NCI-H82 treated with DMSO at 0.1 percent for 48 hours (cell line): Measurements from ENCODE around the gene HIPK4.

Experiments used
- DNase-seq: peaks from one replicate; lab custom pipeline; 2025; ENCODE audit not compliant: unreplicated experiment; lab: John Stamatoyannopoulos, UW

The HIPK4 gene

DNA sequence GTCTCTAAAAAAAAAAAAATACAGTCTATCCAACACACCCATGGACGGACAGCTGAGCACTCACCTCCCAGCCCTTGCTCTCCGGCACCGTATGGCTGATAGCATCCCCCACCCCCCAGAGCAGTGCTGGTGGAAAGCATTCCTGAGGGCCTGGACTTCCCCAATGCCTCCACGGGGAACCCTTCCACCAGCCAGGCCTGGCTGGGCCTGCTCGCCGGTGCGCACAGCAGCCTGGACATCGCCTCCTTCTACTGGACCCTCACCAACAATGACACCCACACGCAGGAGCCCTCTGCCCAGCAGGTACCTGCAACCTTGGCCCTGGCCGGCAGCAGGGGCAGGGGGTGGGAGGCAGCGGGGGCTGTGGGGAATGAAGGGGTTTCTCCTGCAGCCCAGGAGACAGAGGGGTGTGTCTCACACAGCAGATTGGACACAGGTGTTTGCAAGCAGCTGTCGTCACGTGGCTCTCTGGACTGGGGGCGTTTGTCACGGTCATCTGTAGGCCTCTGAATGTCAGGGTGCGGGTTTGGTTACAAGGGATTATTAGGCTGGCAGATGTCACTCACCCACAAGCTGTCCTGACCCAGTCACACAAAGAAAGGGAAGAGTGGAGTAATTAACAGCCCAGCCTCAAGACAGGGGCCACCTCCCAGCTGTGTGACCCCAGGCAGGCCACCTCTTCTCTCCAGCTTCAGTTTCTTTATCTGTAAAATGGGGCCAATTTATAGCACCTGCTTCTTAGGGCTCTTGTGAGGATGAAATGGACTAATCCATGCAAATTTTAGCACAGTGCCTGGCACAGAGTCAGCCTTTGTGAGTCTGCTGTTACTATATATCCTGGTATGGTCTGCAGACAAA lies 22.2 kb downstream of the HIPK4 start:
- peak; percentile 87 for DNase-seq

DNA sequence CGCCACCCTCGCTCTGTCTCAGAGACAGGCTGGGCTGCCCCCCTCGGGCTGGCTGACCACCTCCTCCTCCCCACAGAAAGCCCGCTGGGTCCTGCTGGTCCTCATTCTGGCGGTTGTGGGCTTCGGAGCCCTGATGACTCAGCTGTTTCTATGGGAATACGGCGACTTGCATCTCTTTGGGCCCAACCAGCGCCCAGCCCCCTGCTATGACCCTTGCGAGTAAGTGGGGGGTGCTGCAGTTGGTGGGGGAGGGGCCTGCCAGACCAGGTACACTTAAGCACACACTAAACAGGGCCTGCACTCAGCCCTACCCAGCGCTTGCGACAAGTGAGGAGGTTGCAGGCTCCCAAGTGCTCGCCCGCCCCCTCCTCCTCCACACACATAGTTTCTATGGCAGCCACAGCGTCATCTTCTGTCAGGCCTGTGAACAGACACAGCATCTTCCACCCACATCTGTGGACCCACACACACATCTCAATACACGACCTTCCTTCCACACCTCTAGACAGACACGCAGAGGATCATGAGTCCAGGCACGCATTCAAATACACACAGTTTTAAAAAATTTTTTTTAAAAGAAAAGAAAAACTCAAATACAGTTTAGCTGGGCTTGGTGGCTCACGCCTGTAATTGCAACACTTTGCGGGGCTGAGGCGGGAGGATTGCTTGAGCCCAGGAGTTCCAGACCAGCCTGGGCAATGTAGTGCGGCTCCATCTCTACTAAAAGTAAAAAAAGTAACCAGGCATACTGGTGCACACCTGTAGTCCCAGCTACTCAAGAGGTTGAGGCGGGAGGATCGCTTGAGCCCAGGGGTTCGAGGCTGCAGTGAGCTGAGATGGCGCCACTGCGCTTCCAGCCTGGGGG lies 23.1 kb downstream of the HIPK4 start:
- DNase-seq, result no peak

DNA sequence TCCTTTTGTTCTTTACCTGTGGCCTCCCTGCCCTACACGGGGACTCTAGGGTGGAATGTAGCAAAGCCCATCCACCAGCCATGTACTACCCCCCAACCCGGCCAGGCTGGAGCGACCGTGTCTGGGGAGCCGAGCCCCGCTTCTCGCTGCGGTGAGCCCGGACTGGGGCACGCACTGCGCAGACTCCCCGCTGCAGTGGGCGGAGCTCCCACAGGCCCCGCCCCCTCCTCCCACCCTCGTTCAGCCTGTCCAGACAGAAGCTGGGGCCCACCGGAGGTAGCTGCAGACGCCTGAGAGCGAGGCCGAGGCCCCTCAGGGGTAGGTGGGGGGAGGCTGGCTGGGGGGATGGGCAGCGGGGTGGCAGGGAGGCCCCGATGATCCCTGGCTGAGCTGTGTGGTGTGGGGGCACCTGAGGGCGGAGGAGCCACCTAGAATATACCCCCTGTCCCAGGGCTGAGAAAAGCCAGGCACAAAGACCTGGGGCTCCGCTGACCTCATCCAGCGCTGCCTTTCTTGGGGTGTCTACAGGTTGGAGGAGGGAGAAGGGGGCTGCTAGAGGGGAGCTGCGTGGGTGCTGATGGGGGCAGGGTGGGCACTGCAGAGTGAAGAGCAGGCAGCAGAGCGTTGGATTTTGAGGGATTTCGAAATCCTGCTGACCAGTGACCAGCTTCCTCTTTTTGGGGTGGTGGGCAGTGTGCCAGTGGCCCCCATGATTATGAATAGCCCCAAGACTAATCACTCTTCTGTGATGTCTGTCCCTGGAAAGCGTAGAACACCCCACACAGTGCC lies 24.2 kb downstream of the HIPK4 start:
- DNase-seq, result peak; percentile 34

DNA sequence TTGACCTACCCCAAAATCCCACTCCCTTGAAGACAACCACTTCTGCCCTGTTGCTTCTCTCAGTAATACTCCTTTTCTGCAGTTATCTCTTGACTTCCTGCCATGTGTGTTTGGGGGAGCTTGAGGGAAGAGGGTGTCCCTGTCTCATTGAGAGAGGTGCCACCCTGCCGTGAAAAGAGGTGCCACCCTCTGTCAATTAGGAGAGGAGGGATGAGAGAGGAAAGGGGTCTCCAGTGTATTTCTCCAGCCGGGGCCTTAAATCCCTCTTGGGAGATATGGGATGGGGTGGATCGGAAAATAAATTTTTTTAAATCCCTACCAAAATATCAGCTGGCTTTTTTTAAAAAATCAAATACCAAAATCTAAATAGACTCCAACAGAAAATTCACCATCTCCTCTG lies 25.0 kb downstream of the HIPK4 start:
- DNase-seq, result no peak

DNA sequence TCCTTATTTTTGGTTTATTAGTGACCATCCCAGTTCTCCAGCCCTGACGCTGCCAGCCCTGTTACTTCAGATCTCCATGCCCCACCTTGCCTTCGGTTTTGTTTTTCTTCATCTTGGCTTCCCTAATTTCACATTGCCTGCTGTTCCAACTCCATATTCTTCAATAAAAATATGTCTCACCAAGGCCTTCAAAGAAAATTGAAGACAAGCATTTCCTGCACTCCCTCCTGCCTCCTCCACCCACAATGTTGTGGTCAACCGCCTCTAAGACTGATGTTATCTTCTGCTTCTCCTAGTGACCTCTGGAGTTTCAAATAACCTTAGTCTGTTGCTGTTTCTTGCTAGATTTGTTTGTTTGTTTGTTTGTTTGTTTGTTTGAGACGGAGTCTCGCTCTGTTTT lies 26.9 kb downstream of the HIPK4 start:
- DNase-seq, result no peak

DNA sequence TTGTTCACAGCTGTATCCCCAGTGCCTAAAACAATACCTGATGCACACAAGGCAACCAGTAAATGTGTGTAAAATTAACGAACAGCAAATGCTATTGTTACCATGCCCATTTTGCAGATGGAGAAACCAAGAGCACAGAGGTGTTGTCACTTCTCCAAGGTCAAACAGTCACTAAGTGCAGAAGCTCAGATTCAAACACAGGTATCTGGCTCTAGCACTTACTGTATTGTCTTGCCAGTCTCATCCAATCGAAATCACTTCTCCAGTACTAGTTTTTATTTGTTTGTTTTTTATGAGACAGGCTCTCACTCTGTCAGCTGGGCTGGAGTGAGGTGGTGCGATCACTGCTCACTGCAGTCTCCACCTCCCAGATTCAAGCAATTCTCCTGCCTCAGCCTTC lies 27.8 kb downstream of the HIPK4 start:
- no peak for DNase-seq

DNA sequence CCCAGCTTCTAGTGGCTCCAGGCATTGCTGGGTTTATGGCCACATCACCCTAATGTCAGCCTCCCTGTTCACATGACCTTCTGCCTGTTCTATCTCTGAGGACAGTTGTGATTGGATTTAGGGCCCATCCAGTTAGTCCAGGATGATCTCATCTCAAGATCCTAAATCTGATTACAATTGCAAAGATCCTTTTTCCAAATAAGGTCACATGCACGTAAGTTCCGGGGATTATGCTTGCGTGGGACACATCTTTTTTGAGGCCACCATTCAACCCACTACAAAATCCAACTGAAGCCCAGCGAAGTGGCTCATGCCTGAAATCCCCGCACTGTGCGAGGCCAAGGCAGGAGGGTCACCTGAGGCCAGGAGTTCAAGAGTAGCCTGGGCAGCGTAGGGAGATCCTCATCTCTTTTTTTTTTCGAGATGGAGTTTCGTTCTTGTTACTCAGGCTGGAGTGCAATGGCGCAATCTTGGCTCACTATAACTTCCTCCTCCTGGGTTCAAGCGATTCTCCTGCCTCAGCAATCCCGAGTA lies 29.2 kb downstream of the HIPK4 start:
- peak; percentile 96 for DNase-seq

DNA sequence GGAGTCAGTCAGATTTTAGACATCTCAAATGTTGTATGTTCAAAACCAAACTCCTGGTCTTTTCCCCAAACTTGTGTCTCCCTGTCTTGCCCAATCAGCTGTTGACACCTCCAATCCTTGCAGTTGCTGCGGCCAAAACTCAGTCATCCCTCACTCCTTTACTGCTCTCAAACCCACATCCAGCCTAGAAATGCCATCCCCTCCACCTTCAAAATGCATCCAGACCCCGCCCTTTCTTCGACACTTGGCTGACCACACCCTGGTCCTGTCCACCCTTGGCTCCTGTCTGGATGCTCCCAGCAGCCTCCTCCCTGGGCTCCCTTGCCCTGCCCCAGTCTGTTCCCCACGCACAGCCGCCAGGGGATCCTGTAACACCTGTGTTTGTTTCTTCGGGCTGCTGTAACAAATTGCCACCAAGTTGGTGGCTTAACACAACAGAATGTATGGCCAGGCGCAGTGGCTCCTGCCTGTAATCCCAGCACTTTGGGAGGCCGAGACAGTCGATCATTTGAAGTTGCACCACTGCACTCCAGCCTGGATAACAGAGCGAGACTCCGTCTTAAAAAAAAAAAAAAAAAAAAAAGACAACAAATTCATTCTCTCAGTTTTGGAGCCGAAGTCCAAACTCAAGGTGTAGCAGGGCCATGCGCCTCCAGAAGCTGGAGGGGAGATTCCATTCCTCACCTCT lies 29.8 kb downstream of the HIPK4 start:
- no peak for DNase-seq

DNA sequence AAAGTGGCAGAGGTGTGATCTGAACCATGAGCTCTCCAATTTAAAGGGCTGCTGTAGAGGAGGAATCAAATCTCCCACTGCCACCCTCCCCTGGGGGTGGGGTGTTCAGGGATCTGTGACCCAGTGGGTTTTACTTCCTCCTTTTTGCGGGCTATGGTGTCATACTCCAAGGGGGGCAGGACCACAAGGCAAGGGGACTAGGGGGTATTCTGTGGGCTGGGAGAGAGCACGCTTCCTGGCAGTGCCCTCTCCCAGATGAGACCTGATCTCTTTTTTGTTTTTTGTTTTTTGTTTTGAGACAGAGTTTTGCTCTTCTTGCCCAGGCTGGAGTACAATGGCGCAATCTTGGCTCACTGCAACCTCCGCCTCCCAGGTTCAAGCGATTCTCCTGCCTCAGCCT lies 31.2 kb downstream of the HIPK4 start:
- no peak for DNase-seq

DNA sequence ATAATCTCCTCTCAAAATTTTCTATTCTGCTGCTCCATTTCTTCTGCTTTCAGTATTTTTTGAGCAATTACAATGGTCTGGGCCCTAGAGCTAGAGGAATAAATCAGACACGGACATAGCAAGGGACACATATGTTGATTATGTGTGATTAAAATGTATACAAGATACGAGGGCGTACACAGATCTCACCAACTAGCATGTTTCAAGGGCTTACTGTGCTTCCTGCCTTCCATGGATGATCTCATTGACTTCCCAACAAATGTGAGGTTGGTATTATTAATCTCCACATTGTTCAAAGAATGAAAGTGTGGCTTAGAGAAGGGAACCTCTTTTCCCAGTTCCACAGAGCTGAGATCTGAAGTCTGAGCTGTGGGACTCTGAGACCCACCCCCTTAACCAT lies 32.3 kb downstream of the HIPK4 start:
- no peak for DNase-seq

DNA sequence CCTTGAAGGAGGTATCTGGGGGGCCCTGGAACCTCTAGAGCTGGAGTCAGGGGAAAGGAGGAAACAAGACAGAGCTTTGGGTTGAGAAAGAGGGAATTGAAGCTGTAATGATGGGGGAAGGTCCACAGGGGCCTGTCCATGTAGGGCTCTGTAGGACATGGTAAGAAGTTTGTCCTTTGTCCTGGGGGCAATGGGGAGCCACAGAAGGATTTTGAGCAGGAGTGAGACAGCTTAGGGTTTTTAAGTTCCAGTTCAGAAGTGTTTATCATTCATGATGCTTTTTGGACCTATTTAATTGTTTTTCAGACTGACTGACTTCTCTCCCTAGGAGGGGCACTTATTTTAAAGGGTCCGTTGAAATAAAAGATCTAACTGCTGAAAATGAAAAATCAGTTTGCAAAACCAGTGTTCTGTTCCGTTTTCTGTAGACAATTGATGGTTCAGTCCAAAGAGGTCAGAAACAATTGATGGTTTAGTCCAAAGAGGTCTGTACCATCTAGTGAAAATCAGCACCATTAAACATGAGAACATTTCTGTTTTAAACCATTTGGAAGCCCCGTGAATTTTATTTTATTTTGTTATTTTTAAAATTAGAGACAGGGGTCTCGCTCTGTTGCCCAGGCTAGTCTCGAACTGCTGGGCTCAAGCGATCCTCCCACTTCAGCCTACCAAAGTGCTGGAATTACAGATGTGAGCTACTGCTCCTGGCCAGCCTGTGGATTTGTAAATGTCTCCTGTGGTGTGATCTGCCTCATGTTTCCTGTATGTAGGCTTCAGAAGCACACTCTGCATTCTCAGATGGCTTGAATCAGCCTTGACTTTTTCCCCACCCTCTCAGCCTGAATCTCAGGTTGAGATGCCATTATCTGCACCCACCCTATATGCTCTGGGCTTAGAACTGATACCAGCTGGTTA lies 33.0 kb downstream of the HIPK4 start:
- no peak for DNase-seq

DNA sequence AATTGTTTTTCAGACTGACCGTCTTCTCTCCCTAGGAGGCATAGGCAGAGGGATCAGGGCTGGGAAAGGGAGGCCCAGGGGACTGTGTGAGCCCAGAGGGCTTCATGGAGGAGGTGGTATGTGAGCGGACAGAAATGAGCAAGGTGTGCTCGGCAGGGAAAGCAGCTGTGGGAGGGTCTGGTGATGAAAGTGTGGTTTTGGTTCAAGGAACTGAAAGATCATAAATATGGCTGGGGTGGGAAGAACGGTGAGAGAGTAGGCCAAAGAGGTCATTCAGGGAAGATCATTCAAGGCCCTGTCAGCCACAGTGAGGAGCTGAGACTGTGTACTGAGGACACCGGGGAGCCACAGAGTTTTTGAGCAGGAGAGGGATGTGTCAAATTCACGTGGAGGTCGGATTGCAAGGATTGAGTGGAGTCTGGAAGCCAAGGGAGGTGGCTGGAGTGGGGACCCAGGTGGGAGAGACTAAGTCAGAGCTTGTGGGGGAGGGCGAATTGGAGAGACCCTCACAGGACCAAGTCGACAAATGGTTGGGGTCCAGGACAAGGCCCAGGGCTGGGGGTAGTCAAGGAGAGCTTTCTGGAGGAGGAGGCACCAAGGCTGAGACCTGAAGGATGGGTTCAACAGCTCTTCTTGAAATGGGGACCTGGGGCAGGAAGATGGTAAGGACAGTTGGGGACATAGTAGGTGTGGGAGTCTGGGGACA lies 33.9 kb downstream of the HIPK4 start:
- DNase-seq, result no peak

DNA sequence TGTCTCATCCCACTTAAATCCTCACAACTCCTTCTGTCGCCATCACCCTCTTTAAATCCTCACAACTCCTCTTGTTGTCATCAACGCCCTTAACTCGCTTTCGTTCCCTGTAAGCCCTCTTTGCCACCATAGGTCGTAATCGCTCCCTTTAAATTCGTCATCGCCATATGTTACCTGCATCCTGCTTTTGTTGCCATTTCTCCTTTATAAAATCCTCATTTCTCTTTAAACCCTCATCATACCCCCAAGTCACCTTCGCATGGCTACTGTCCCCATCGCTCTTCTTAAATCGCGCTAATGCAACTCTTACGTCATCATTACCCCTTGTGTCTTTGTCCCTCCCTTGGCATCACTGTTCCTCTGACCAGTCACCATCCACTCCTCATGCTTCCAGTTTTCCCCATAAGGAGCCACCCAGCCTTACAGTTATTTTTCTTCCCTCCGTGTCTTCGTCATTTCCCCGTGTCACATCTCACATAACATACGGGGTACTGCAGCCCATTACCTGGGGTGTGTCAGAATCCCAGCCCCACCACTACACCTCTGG lies 40.9 kb downstream of the HIPK4 start:
- peak; percentile 49 for DNase-seq

DNA sequence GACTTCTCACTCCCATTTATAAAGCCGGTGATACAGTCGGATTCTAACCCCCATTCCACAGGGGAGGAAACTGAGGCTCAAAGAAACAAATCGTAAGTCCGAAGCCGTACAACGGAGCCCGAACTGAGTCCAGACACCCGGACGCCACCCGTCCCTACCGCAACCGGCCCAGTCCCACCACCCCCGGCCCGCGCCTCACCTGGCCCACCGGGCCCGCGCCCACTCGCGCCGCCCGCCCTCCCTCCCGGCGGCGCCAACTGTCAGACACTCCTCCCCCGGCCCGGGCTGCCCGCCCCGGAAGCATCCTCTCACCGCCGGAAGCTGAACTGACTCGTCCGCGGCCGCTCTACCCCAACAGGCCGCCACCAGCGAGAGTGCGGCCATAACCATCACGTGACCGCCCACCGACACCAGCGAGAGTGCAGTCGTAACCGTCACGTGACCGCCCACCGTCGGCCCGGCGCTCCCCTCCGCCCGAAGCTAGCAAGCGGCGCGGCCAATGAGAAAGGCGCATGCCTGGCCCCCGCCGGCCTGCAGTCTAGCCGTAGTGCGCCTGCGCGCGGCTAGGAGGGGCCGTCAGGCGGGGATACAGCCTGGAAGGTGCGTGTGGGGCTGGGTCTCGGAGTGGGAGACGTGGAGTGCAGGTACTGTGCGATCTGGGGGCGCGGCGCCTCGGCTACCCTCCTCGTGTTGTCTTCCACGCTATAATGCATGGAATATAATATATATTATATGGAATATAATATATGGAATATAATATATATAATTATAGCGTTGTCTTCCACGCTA lies 41.7 kb downstream of the HIPK4 start, which contains the start of the genes C19orf47 and PLD3:
C19orf47 (minus strand) TSS at position 273 of the 789 bp plus-strand sequence. CDS start 6,540 bp downstream, outside the sequence.
PLD3 (plus strand) TSS at position 571 of the 789 bp plus-strand sequence. CDS start 17,789 bp downstream, outside the sequence.
- DNase-seq, result peak; percentile 97

DNA sequence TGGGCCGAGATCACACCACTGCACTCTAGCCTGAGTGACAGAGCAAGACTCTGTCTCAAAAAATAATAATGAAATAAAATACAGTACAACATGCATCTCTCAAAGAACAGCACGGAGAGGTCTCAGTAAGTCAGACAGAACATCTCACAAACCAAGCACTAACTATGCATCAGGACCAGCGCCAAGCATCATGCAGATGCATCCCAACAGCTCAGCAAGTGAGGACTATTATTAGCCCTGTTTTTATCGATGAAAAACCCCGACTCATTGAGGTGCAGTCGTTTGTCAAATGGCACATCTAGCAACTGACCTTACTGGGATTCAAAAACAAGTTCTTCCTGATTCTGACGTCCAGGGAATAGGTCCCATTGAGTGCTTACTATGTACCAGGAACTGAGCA lies 45.6 kb downstream of the HIPK4 start:
- DNase-seq, result no peak

DNA sequence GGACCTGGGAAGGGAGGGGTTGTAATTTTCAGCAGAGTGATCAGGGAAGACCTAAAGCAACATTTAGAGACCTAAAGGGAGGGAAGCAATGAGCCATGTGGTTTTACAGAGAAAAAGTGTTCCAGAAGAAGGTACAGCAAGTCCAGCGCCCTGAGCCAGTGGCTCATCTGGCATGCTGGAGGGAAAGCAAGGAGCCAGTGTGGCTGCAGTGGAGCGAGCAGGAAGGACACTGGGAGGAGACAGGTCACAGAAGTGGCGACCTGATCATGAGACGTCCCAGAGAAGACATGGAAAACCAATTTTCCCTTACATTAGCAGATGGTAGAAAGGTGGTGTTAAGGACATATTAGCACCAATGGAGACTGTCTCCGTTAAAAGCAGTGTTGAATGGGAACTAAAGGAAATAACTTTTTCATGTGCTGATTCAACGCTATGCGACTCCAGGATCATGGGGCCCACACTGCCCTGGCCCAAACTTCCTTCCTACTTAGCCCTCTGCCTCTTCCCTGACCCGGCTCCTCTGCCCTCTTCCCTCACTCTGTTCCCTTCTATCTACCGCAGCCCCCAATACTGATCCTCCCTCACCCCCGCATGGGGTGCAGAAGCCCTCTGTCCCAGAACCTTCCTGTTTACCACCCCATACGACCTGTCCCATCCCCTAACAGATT lies 47.2 kb downstream of the HIPK4 start:
- DNase-seq, result no peak
